Nephron (organoid): Measurements from ENCODE around the gene SNX7.

ENCODE experiments used
- H3K27ac Mint-ChIP-seq, 3 experiments: 2 replicates each; pipeline ENCODE4 v1.8.0; 2020; ENCODE audit warnings: mixed read lengths in 3 of 3, mild to moderate bottlenecking in 2 of 3, moderate library complexity in 1 of 3
- H3K27me3 Mint-ChIP-seq: 2 replicates; pipeline ENCODE4 v1.8.0; 2021; ENCODE audit warnings: low read depth, mild to moderate bottlenecking, moderate library complexity, mixed read lengths
- H3K36me3 Mint-ChIP-seq: 2 replicates; pipeline ENCODE4 v1.8.0; 2020; ENCODE audit warnings: low read depth, mixed read lengths
- H3K4me1 Mint-ChIP-seq: 2 replicates; pipeline ENCODE4 v1.8.0; 2020; ENCODE audit warnings: mixed read lengths
- H3K4me3 Mint-ChIP-seq, 3 experiments: 2 replicates each; pipeline ENCODE4 v1.8.0; 2020; ENCODE audit warnings: mild to moderate bottlenecking in 3 of 3, mixed read lengths in 3 of 3, moderate library complexity in 2 of 3
- H3K9me3 Mint-ChIP-seq: 2 replicates; pipeline ENCODE4 v1.8.0; 2020; ENCODE audit warnings: mixed read lengths
- TF ChIP-seq, protein P1 (sequence below), 3 experiments: fragments of 200-600 bp; sonication (generic); IDR thresholded peaks; one replicate each; pipeline ENCODE4 v1.5.0; 2021; ENCODE audit warnings: antibody characterized with exemption in 3 of 3; ENCODE audit not compliant: unreplicated experiment in 3 of 3

SNX7 gene

DNA sequence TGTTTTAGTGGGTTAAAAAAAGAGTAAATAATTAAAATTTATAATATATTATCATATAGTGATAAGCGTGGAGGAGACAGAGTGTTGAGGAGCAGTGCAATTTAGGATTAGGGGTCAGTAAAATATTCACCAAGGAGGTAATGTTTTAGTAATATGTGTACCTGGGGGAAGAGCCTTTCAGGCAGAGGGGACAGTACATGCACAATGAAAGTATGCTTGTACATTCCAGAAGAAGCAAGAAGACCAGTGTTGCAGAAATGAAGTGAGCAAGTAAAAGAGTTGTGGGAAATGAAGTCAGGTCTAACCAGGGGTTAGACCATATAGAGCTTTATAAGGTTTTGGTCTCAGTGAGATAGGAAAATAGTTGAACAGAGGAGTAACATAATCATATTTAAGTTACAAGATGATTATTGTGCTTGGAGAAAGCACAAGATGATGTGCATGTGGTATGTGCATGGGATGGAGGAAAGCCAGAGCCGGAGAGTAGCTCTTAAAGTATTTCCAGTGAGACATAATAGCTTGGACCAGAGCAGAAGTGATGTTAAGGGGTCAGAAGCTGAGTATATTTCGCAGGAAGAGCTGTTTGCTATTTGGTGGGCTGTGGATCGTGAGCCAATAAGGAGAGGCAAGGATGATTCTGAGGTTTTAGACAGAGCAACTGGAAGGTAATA is 44.8 kb downstream of the SNX7 start:
- Mint-ChIP-seq H3K27ac (peak overlapping the region; percentile 8 to 68 (median 11)), H3K4me3 (no peak overlapping the region), H3K4me1 (peaks cover 9% of the 10 kb centered on the region), H3K36me3 (peaks cover 8% of the 10 kb centered on the region), H3K9me3 (no peaks in the 10 kb centered on the region), H3K27me3 (no peaks in the 10 kb centered on the region)
- TF ChIP-seq, protein P1, sequence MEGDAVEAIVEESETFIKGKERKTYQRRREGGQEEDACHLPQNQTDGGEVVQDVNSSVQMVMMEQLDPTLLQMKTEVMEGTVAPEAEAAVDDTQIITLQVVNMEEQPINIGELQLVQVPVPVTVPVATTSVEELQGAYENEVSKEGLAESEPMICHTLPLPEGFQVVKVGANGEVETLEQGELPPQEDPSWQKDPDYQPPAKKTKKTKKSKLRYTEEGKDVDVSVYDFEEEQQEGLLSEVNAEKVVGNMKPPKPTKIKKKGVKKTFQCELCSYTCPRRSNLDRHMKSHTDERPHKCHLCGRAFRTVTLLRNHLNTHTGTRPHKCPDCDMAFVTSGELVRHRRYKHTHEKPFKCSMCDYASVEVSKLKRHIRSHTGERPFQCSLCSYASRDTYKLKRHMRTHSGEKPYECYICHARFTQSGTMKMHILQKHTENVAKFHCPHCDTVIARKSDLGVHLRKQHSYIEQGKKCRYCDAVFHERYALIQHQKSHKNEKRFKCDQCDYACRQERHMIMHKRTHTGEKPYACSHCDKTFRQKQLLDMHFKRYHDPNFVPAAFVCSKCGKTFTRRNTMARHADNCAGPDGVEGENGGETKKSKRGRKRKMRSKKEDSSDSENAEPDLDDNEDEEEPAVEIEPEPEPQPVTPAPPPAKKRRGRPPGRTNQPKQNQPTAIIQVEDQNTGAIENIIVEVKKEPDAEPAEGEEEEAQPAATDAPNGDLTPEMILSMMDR (IDR thresholded peaks at IDR 0.05; ENCODE audit: unreplicated experiment in 3 of 3) = no peak

DNA sequence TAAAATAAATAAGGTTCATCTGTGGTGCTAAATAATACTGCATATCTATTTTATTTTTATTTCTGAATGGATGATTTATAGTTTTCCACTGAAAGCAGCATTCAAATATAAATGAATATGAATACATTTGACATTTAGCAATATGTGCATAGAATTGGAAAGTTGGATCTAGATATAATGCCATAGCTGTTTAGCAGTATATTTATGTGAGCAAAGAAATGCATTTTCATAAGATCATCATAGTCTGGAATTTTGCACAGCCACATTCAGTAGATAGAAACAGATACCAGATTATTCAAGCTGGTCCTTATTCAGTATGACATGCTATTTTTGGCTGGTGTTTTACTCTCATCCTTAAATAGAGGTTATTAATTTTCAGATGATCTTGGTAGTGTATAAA is 46.0 kb downstream of the SNX7 start:
- TF ChIP-seq, protein P1 (IDR thresholded peaks at IDR 0.05; ENCODE audit: unreplicated experiment in 3 of 3) = no peak
- H3K27me3 Mint-ChIP-seq = no peaks in the 10 kb centered on the region
- peaks cover 20% of the 10 kb centered on the region for H3K36me3 Mint-ChIP-seq
- H3K4me1 Mint-ChIP-seq = peaks cover 9% of the 10 kb centered on the region
- H3K4me3 Mint-ChIP-seq = no peak overlapping the region
- peak overlapping the region in 1 of 3 experiments; percentile 13 for H3K27ac Mint-ChIP-seq
- H3K9me3 Mint-ChIP-seq = peaks cover 10% of the 10 kb centered on the region

DNA sequence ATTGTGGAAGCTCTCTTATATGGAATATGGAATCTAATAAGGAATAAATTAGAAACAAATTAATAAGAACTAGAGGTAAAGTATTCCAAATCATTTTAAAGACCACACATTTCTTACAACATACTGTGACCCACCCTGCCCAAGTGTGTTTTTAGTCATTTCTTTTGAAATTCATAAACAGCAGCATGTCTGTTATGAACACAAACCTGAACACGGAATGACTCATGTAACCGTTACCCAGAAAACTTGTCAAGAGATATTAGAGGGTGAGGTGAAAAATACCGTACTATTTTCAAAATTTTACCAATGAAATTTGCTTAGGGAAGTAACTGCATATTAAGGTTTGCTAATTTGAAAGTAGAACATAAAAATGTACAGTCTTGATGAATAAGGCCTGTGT is 48.4 kb downstream of the SNX7 start:
- peaks cover 9% of the 10 kb centered on the region for H3K4me1 Mint-ChIP-seq
- H3K4me3 Mint-ChIP-seq = no peak overlapping the region
- H3K27ac Mint-ChIP-seq = no peak overlapping the region
- peaks cover 10% of the 10 kb centered on the region for H3K9me3 Mint-ChIP-seq
- peaks cover 30% of the 10 kb centered on the region for H3K36me3 Mint-ChIP-seq
- TF ChIP-seq, protein P1 (IDR thresholded peaks at IDR 0.05; ENCODE audit: unreplicated experiment in 3 of 3) = no peak
- no peaks in the 10 kb centered on the region for H3K27me3 Mint-ChIP-seq

DNA sequence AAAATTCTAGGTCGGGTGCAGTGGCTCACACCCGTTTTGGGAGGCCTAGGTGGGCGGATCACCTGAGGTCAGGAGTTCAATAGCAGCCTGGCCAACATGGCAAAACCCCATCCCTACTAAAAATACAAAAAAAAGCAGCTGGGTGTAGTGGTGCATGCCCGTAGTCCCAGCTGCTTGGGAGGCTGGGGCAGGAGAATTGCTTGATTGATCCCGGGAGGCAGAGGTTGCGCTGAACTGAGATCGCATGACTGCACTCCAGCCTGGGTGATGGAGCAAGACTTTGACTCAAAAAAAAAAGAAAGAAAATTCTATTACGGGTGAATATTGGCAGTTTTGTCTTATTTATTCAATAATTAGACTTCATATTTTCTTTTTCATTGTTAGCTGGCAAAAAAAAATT is 62.1 kb downstream of the SNX7 start:
- Mint-ChIP-seq H3K9me3 (peaks cover 8% of the 10 kb centered on the region), H3K4me3 (no peak overlapping the region), H3K4me1 (no peaks in the 10 kb centered on the region), H3K27me3 (no peaks in the 10 kb centered on the region), H3K27ac (no peak overlapping the region), H3K36me3 (peaks cover 26% of the 10 kb centered on the region)
- TF ChIP-seq, protein P1 (IDR thresholded peaks at IDR 0.05; ENCODE audit: unreplicated experiment in 3 of 3) = no peak

DNA sequence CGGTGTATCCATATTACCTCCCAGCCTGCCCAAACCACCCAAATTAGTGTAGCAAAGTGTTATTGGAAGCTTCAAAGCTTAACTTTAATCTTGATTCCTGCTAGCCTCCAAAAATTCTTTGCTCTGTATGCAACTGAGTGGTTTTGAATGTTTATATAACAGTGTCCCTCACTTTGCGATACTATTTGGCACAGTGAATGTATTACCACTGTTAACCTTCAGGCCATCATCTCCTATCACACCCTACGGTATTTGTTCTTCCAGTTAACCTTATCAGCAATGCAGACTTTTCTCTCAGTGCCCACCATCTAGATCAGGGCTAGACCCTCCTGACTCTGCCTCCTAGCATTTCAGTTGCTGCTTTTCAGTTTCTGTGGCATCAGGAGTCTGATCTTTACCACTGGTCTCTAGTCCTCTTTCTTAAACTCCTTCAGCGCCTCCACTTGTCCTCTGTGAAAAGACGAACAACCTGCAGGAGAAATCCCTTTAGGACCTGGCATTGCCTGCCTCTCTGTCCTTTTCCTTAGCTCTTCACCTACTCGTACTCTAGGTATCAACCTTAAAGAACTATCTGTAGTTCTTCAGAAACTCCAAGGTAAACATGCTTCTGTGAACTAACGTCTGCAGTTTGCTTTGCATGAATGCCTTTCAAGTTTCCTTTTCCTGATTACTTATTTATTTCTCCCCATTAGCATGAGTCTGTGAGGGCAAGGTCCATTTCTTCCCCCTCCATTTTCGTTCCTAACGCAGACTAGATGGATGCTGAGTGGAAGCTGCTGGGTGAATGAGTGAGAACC is 71.7 kb downstream of the SNX7 start:
- H3K9me3 Mint-ChIP-seq = peaks cover 3% of the 10 kb centered on the region
- peaks cover 10% of the 10 kb centered on the region for H3K36me3 Mint-ChIP-seq
- no peaks in the 10 kb centered on the region for H3K27me3 Mint-ChIP-seq
- peak overlapping the region in 2 of 3 experiments; percentile 31 to 47 for H3K4me3 Mint-ChIP-seq
- H3K27ac Mint-ChIP-seq = peak overlapping the region; percentile 98 to 99 (median 99)
- H3K4me1 Mint-ChIP-seq = peaks cover 4% of the 10 kb centered on the region
- TF ChIP-seq, protein P1 (IDR thresholded peaks at IDR 0.05; ENCODE audit: unreplicated experiment in 3 of 3) = no peak
